WERI-Rb-1 (cell line): ENCODE results near the gene TMEM119.

Experiments
- DNase-seq: peaks from one replicate; pipeline ENCODE4 v3.0.0-alpha.2; 2020
- H3K27ac ChIP-seq: fragments of 250-450 bp; sonication (Bioruptor Pico); 2 replicates; pipeline ENCODE4 v1.5.1; 2020; ENCODE audit warnings: mild to moderate bottlenecking, moderate library complexity
- H3K27me3 ChIP-seq: fragments of 250-450 bp; sonication (Bioruptor Pico); 2 replicates; pipeline ENCODE4 v1.5.1; 2021; ENCODE audit warnings: mild to moderate bottlenecking, low read depth, moderate library complexity; ENCODE audit not compliant: insufficient read depth, severe bottlenecking
- H3K36me3 ChIP-seq: fragments of 250-450 bp; sonication (Bioruptor Pico); 2 replicates; pipeline ENCODE4 v1.5.1; 2020; ENCODE audit warnings: mild to moderate bottlenecking, moderate library complexity
- H3K4me3 ChIP-seq: 2 replicates; pipeline ENCODE4 v1.5.1; 2011; ENCODE audit warnings: low read depth, mild to moderate bottlenecking, control low read depth, low read length
- H3K9me3 ChIP-seq: fragments of 250-450 bp; sonication (Bioruptor Pico); 2 replicates; pipeline ENCODE4 v1.5.1; 2021; ENCODE audit warnings: mild to moderate bottlenecking, moderate library complexity; ENCODE audit not compliant: severe bottlenecking
- TF ChIP-seq, protein P1 (sequence below): IDR thresholded peaks from 2 replicates; pipeline ENCODE4 v1.5.1; 2011; ENCODE audit warnings: low read depth, mild to moderate bottlenecking, control low read depth, inconsistent platforms, low read length

The TMEM119 gene

DNA sequence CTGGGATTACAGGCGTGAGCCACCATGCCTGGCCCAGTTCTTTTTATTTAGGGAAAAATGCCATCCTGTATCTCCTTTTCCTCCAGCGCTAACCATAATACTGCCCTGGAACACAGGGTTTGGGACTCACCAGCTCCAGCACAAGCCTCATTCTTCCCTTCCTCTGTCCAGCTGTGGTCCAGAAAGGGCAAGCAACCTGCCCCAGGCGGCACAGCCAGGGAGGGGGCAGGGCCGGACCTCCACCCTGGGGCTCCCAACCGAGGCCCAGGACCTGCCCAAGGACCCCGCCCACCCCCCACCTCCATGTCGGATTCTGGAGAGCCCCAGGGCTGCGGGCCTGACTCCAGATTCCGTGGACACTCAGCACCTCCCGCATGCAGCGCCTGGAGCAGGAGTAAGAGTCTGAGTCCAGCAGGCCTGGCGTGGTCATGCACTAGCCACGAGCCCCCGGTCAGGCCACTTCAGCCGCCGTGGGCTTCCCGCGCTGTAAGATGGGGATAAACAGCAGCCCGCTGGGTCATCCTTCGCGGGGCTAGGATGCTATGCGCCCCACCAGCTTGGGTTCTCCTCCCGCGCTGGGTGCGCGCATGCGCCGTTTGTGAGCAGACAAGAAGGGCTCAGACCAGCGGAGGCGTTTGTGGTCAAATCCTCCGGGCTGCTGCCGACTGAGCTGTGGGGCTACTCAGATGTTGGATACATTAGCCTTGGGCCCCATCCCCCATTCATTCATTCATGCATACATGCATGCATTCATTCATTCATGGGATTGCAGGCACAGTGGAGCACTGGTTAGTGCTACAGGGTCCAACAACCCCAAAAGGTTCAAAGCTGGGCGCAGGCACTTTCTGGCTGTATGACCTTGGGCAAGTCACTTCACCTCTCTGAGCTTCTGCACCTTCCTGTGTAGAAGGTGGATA, 16.3 kb downstream of the TMEM119 start:
- DNase-seq: no peak
- no peaks in the 10 kb centered on the region for H3K36me3 ChIP-seq
- H3K27me3 ChIP-seq: no peaks in the 10 kb centered on the region
- H3K27ac ChIP-seq: no peak overlapping the region
- no peaks in the 10 kb centered on the region for H3K9me3 ChIP-seq
- TF ChIP-seq, protein P1, sequence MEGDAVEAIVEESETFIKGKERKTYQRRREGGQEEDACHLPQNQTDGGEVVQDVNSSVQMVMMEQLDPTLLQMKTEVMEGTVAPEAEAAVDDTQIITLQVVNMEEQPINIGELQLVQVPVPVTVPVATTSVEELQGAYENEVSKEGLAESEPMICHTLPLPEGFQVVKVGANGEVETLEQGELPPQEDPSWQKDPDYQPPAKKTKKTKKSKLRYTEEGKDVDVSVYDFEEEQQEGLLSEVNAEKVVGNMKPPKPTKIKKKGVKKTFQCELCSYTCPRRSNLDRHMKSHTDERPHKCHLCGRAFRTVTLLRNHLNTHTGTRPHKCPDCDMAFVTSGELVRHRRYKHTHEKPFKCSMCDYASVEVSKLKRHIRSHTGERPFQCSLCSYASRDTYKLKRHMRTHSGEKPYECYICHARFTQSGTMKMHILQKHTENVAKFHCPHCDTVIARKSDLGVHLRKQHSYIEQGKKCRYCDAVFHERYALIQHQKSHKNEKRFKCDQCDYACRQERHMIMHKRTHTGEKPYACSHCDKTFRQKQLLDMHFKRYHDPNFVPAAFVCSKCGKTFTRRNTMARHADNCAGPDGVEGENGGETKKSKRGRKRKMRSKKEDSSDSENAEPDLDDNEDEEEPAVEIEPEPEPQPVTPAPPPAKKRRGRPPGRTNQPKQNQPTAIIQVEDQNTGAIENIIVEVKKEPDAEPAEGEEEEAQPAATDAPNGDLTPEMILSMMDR: no peak
- H3K4me3 ChIP-seq: no peak overlapping the region

DNA sequence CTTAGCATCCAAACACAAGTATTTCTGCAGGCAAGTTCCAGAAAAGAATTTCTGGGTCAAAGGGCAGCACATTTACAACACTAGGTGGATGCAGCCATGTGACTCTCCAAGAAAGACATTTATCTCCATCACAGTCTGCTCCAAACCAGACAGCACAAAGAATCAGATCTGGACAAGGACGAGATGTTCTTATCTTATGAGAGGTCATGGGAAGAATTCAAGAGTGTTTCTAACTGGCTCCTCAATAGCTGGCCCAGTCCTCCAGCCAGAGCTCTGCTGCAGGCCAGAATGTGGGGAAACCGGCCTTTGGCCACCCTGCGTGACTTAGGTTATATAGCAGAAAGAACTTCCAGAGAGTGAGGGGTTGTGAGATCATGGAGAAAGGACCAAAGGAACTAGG, 17.4 kb downstream of the TMEM119 start:
- H3K4me3 ChIP-seq: no peak overlapping the region
- DNase-seq: no peak
- no peaks in the 10 kb centered on the region for H3K36me3 ChIP-seq
- no peaks in the 10 kb centered on the region for H3K9me3 ChIP-seq
- no peak overlapping the region for H3K27ac ChIP-seq
- no peaks in the 10 kb centered on the region for H3K27me3 ChIP-seq
- TF ChIP-seq, protein P1: no peak

DNA sequence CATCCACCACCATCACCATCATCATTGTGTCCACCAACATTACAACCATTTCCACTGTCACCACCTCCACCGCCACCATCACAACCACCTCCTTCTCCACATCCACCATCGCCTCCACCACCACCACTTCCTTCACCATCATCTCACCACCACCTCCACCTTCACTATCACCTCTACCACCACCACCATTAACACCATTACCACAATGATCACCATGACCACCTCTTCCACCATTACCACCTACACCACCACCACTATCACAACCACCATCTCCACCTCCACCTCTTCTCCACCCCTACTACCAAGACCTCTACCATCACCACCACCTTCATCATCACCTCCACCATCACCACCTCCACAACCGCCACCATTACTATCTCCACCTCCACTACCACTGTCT, 19.1 kb downstream of the TMEM119 start:
- Histone ChIP-seq H3K27me3 (no peaks in the 10 kb centered on the region), H3K4me3 (no peak overlapping the region), H3K36me3 (no peaks in the 10 kb centered on the region), H3K9me3 (no peaks in the 10 kb centered on the region), H3K27ac (no peak overlapping the region)
- no peak for DNase-seq
- TF ChIP-seq, protein P1: no peak

DNA sequence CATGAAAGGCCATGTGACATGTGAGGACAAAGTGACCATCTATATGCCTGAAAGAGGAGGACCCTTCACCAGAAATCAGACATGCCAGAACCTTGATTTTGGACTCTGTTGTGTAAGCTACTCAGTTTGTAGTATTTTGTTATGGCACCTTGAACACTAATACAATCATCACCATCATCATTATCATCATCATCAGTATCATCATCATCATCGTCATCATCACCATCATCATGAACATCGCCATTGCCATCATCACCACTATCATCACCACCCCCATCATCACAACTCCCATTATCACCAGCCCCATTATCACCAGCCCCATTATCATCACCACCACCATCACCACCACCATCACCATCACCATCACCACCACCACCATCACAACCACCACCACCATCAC, 19.6 kb downstream of the TMEM119 start:
- no peaks in the 10 kb centered on the region for H3K27me3 ChIP-seq
- no peak overlapping the region for H3K4me3 ChIP-seq
- no peak for DNase-seq
- TF ChIP-seq, protein P1: no peak
- no peak overlapping the region for H3K27ac ChIP-seq
- H3K9me3 ChIP-seq: no peaks in the 10 kb centered on the region
- no peaks in the 10 kb centered on the region for H3K36me3 ChIP-seq

DNA sequence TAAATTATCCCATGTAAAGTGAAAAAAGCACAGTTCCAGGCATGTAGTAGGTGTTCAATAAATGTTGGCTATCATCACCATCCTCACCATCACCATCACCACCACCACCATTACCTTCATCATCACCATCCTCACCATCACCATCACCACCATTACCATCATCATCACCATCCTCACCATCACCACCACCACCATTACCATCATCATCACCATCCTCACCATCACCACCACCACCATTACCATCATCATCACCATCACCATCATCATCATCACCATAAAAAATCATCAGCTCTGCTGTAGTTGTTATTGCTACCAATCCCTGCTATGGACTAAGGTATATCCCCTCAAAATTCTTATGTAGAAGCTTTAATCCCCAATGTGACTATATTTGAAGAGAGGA, 20.4 kb downstream of the TMEM119 start:
- TF ChIP-seq, protein P1: no peak
- H3K36me3 ChIP-seq: no peaks in the 10 kb centered on the region
- no peak overlapping the region for H3K27ac ChIP-seq
- no peak for DNase-seq
- H3K9me3 ChIP-seq: no peaks in the 10 kb centered on the region
- no peaks in the 10 kb centered on the region for H3K27me3 ChIP-seq
- no peak overlapping the region for H3K4me3 ChIP-seq

DNA sequence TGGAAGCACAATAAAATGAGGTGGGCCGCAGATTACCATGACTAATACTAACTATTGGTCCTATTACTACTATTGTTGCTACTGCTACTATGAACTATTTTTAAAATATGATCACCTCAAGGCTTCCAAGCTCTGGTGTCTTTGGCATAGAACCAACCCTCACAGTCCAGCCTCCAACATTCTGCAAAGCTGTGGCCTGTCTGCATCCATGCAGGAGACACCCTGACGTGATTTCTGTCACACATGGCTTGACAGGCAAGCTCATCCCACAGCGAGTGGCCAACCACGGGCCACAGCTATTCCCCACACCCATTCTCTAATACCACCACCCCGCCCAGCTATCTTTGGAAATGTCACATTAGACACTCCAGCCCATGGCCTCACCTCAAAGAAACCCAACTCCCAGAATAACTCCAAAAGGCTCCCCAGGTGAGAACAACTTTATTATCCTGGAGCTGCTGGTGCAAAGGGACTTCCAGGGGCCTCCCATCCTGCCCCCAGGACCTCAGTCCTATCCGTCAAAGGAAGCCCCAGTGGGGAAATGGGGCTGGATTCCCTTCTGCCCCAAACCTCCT, 21.1 kb downstream of the TMEM119 start:
- no peak overlapping the region for H3K4me3 ChIP-seq
- no peaks in the 10 kb centered on the region for H3K9me3 ChIP-seq
- DNase-seq: no peak
- no peaks in the 10 kb centered on the region for H3K36me3 ChIP-seq
- no peak overlapping the region for H3K27ac ChIP-seq
- no peaks in the 10 kb centered on the region for H3K27me3 ChIP-seq
- TF ChIP-seq, protein P1: no peak
